ENCODE data around the gene CNTN2. TPM values are rescaled to one million over a fixed set of nuclear protein-coding genes. Genes with fewer than 3 reads are reported as not detected.

CNTN2 gene
- total and polyA plus RNA-seq, 4 donors = 0.16 to 1.3 TPM; not detected in 2

DNA sequence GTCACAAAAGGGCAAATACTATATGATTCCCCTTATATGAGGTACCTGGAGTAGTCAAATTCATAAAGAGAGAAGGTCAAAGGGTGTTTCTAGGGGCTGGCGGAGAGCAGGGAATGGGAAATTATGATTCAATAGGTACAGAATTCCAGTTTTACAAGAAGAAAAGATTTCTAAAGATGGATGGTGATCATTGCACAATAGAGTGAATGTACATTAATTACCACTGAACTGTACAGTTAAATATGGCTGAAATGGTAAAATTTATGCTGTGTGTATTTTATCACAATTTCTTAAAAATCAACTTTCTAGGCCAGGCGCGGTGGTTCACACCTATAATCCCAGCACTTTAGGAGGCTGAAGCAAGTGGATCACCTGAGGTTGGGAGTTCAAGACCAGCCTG is 59.4 kb downstream of the CNTN2 start:
- DNase-seq (no peak), ATAC-seq (ENCODE audit: low FRiP score) (no peak)
- no peaks in the 10 kb centered on the region for H3K9me3 ChIP-seq (ENCODE audit: control insufficient read depth, low read length)
- H3K4me1 ChIP-seq (ENCODE audit: control insufficient read depth in 1 of 2, insufficient read depth in 2 of 2, low read length in 2 of 2) = no peaks in the 10 kb centered on the region
- intact Hi-C loops (cut with DNase I) = no loop called here
- no peak overlapping the region for H3K4me3 ChIP-seq (ENCODE audit: low read length in 2 of 2)
- H3K36me3 ChIP-seq (ENCODE audit: control insufficient read depth in 1 of 2, insufficient read depth in 2 of 2, low read length in 1 of 2) = peaks cover 5 to 12% of the 10 kb centered on the region in 2 donors
- H3K27me3 ChIP-seq (ENCODE audit: control insufficient read depth in 1 of 2, insufficient read depth in 2 of 2, low read length in 1 of 2) = no peaks in the 10 kb centered on the region
- no peak overlapping the region for H3K27ac ChIP-seq (ENCODE audit: low read depth in 1 of 2, low read length in 2 of 2)
- 97 to 99% methylated on average over 3 of the region's 3 CpGs for WGBS, 2 donors

DNA sequence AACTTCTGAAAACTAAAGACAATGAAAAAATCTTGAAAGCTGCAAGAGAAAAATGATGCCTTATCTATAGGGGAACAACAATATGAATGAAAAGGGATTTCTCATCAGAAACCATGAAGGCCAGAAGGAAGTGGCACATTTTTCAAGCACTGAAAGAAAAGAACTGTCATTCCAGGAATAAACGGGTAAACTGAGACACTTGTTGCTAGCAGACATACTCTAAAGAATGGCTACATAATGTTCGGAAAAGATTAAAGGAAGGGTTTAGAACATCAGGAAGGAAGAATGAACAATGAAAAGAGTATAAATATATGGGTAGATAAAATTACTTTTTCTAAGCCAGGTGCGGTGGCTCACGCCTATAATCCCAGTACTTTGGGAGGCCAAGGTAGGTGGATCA is 64.3 kb downstream of the CNTN2 start:
- Histone ChIP-seq H3K9me3 (ENCODE audit: control insufficient read depth, low read length) (no peaks in the 10 kb centered on the region), H3K27ac (ENCODE audit: low read depth in 1 of 2, low read length in 2 of 2) (no peak overlapping the region), H3K4me3 (ENCODE audit: low read length in 2 of 2) (no peak overlapping the region), H3K4me1 (ENCODE audit: control insufficient read depth in 1 of 2, insufficient read depth in 2 of 2, low read length in 2 of 2) (no peaks in the 10 kb centered on the region), H3K27me3 (ENCODE audit: control insufficient read depth in 1 of 2, insufficient read depth in 2 of 2, low read length in 1 of 2) (no peaks in the 10 kb centered on the region), H3K36me3 (ENCODE audit: control insufficient read depth in 1 of 2, insufficient read depth in 2 of 2, low read length in 1 of 2) (peaks cover 0 to 8% of the 10 kb centered on the region in 2 donors)
- ATAC-seq (ENCODE audit: low FRiP score) (no peak), DNase-seq (no peak)
- WGBS, 2 donors = 91 to 93% methylated on average over 4 of the region's 4 CpGs
- intact Hi-C loops (cut with DNase I) = no loop called here

DNA sequence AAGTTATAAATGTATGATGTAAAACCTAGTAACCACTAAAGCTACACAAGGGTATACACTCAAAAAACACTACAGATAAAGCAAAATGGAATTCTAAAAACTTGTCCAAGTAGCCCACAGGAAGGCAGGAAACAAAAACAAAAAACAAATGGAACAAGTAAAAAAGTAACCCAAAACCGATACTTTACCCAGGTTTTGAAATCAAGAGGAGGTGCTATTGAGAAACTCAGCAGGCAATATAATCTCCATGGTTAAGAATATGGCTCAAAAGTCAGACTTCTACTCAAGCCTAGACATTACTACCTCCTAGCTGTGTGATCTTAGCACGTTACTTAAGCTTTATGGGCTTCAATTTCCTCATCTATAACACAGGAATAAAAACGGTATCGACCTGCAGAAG is 65.5 kb downstream of the CNTN2 start:
- Histone ChIP-seq H3K4me1 (ENCODE audit: control insufficient read depth in 1 of 2, insufficient read depth in 2 of 2, low read length in 2 of 2) (no peaks in the 10 kb centered on the region), H3K27ac (ENCODE audit: low read depth in 1 of 2, low read length in 2 of 2) (no peak overlapping the region), H3K9me3 (ENCODE audit: control insufficient read depth, low read length) (no peaks in the 10 kb centered on the region), H3K4me3 (ENCODE audit: low read length in 2 of 2) (no peak overlapping the region), H3K36me3 (ENCODE audit: control insufficient read depth in 1 of 2, insufficient read depth in 2 of 2, low read length in 1 of 2) (peaks cover 0 to 10% of the 10 kb centered on the region in 2 donors), H3K27me3 (ENCODE audit: control insufficient read depth in 1 of 2, insufficient read depth in 2 of 2, low read length in 1 of 2) (no peaks in the 10 kb centered on the region)
- ATAC-seq (ENCODE audit: low FRiP score) (no peak), DNase-seq (no peak)
- WGBS, 2 donors = 81 to 85% methylated on average over 4 of the region's 4 CpGs
- intact Hi-C loops (cut with DNase I) = no loop called here

DNA sequence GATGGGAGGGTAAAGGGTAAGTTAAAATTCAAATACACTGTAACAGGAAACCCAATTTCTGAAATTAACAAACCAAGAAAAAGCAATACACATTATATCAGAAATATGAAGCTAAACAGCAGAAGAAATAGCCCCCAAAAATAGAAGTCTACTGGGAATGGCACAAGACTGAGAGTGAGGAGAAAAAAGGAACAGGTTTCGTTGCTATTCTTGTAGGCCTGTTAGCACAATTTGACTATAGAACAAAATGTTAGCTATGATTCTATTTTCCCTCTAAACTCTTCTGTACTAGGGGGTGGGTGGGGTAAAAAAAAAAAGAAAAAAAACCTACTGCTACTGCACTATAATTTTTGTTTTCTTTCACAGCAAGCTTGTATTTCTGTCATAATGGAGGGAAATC is 66.3 kb downstream of the CNTN2 start:
- Histone ChIP-seq H3K27ac (ENCODE audit: low read depth in 1 of 2, low read length in 2 of 2) (no peak overlapping the region), H3K36me3 (ENCODE audit: control insufficient read depth in 1 of 2, insufficient read depth in 2 of 2, low read length in 1 of 2) (peaks cover 0 to 7% of the 10 kb centered on the region in 2 donors), H3K4me1 (ENCODE audit: control insufficient read depth in 1 of 2, insufficient read depth in 2 of 2, low read length in 2 of 2) (no peaks in the 10 kb centered on the region), H3K4me3 (ENCODE audit: low read length in 2 of 2) (no peak overlapping the region), H3K27me3 (ENCODE audit: control insufficient read depth in 1 of 2, insufficient read depth in 2 of 2, low read length in 1 of 2) (no peaks in the 10 kb centered on the region), H3K9me3 (ENCODE audit: control insufficient read depth, low read length) (no peaks in the 10 kb centered on the region)
- DNase-seq (no peak), ATAC-seq (ENCODE audit: low FRiP score) (no peak)
- intact Hi-C loops (cut with DNase I) = no loop called here
- WGBS, 2 donors = 74 to 77% methylated on average over 1 of the region's 1 CpG

DNA sequence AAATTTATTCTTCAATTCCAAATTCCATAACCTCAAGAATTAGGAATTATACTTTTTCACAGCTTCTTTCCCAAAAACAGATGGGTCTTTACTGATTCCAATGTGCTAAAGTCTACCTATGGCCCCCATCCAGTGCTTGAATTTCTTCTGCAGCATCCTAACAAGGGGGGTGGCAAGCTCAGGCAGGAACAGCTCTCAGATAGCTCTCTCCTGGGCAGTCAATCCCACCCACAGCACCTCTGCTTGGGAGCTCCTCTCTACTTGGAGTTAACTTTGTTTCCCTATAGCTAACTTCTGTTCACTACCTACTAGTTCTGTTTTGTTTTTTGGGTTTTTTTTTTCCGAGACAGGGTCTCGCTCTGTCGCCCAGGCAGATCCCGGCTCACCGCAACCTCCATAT is 66.7 kb downstream of the CNTN2 start:
- ATAC-seq (ENCODE audit: low FRiP score) = no peak
- 90 to 96% methylated on average over 5 of the region's 5 CpGs for WGBS, 2 donors
- no peak for DNase-seq
- H3K4me3 ChIP-seq (ENCODE audit: low read length in 2 of 2) = no peak overlapping the region
- no peaks in the 10 kb centered on the region for H3K27me3 ChIP-seq (ENCODE audit: control insufficient read depth in 1 of 2, insufficient read depth in 2 of 2, low read length in 1 of 2)
- intact Hi-C loops (cut with DNase I) = no loop called here
- no peaks in the 10 kb centered on the region for H3K9me3 ChIP-seq (ENCODE audit: control insufficient read depth, low read length)
- no peaks in the 10 kb centered on the region for H3K4me1 ChIP-seq (ENCODE audit: control insufficient read depth in 1 of 2, insufficient read depth in 2 of 2, low read length in 2 of 2)
- H3K27ac ChIP-seq (ENCODE audit: low read depth in 1 of 2, low read length in 2 of 2) = no peak overlapping the region
- H3K36me3 ChIP-seq (ENCODE audit: control insufficient read depth in 1 of 2, insufficient read depth in 2 of 2, low read length in 1 of 2) = peaks cover 0 to 7% of the 10 kb centered on the region in 2 donors

DNA sequence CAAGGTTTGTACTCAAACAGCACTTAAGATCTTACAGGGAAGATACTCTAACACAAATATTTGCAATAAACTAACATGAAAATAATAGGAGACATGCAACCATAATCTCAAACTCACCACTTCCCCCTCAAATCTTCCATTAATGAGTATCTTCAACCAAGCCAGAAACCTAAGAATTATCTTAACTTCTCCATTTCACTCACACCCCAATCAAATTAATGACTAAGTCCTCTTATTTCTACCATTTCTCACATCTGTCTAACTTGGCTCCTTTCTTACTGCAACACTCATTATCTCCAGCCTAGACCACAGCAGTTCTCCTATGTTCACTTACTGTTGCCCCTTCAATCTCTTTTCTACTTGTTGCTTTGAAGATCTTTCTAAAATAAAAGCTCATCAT is 68.3 kb downstream of the CNTN2 start:
- H3K4me3 ChIP-seq (ENCODE audit: low read length in 2 of 2) = no peak overlapping the region
- no peaks in the 10 kb centered on the region for H3K9me3 ChIP-seq (ENCODE audit: control insufficient read depth, low read length)
- DNase-seq (no peak), ATAC-seq (ENCODE audit: low FRiP score) (no peak)
- peaks cover 0 to 3% of the 10 kb centered on the region in 2 donors for H3K36me3 ChIP-seq (ENCODE audit: control insufficient read depth in 1 of 2, insufficient read depth in 2 of 2, low read length in 1 of 2)
- H3K4me1 ChIP-seq (ENCODE audit: control insufficient read depth in 1 of 2, insufficient read depth in 2 of 2, low read length in 2 of 2) = no peaks in the 10 kb centered on the region
- H3K27me3 ChIP-seq (ENCODE audit: control insufficient read depth in 1 of 2, insufficient read depth in 2 of 2, low read length in 1 of 2) = no peaks in the 10 kb centered on the region
- H3K27ac ChIP-seq (ENCODE audit: low read depth in 1 of 2, low read length in 2 of 2) = no peak overlapping the region
- intact Hi-C loops (cut with DNase I) = no loop called here

DNA sequence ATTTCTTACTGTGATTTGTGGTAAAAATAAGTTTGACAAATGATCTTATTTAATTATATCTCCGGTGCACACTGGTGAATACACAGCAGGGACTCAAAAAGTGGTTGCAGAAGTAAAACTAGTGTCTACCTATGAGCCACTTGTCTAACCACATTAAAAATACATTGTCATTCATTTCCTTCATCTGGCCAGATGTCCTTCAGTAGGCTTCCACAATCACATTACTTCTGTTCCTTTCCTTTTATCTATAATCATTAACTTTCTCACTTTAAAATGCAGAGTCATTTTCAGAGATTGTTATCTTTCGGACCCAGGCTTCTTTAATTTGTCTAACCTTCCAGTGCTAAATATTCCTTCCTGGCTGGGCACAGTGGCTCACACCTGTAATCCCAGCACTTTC is 75.7 kb downstream of the CNTN2 start:
- Histone ChIP-seq H3K9me3 (ENCODE audit: control insufficient read depth, low read length) (no peaks in the 10 kb centered on the region), H3K4me1 (ENCODE audit: control insufficient read depth in 1 of 2, insufficient read depth in 2 of 2, low read length in 2 of 2) (peaks cover 0 to 3% of the 10 kb centered on the region in 2 donors), H3K27ac (ENCODE audit: low read depth in 1 of 2, low read length in 2 of 2) (no peak overlapping the region), H3K27me3 (ENCODE audit: control insufficient read depth in 1 of 2, insufficient read depth in 2 of 2, low read length in 1 of 2) (no peaks in the 10 kb centered on the region), H3K4me3 (ENCODE audit: low read length in 2 of 2) (no peak overlapping the region), H3K36me3 (ENCODE audit: control insufficient read depth in 1 of 2, insufficient read depth in 2 of 2, low read length in 1 of 2) (no peaks in the 10 kb centered on the region)
- intact Hi-C loops (cut with DNase I) = no loop called here
- DNase-seq (no peak), ATAC-seq (ENCODE audit: low FRiP score) (no peak)
- WGBS, 2 donors = 87 to 89% methylated on average over 2 of the region's 2 CpGs

DNA sequence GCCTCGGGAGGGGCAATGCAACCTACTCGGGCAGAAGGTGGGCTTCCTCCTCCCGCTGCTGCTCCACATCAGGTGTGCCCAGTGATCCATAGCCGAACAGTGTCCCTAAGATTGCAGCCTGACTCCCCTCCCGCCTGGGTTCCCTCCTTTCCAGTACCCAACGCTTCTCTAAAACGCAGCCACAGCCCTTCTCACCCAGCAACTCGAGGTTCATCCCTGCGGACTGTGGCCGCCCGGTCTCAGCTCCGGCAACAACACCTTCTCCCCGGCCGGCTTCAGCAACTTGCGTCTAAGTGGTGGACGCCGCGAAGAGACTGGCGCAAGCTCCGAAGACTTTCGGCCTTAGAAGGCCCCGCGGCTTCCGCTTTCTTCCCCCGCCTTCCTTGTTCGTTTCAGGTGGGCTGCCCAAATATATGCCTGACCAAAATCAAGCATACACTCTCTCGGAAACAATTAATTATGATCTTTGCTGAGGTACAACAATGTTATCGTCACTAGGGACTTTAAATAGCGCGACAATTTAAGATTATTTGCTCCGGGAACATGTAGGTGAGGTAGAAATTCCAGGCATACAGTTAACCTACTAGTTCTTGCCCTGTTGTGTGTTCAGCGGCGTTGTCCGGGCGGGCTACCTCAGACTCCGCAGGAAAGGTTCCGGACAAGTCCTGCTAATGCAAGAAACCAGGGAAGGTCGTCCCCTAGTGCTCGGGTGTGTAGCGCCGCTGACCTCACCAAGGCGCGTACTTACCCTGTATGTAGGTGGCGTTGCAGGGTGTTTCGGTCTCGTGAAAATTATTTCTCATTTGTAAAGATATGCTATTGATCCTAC is 78.9 kb downstream of the CNTN2 start, which contains the start of gene RBBP5:
TSS of gene RBBP5 (minus strand) at position 319 of the 829 bp plus-strand sequence. CDS start at position 214, 105 bp downstream.
- Histone ChIP-seq H3K27ac (ENCODE audit: low read depth in 1 of 2, low read length in 2 of 2) (peak within 1 kb of the TSS; percentile 27 to 29), H3K27me3 (ENCODE audit: control insufficient read depth in 1 of 2, insufficient read depth in 2 of 2, low read length in 1 of 2) (no peaks in the 10 kb centered on the region), H3K4me3 (ENCODE audit: low read length in 2 of 2) (peak within 1 kb of the TSS; percentile 80 to 85), H3K36me3 (ENCODE audit: control insufficient read depth in 1 of 2, insufficient read depth in 2 of 2, low read length in 1 of 2) (no peaks in the 10 kb centered on the region), H3K9me3 (ENCODE audit: control insufficient read depth, low read length) (no peaks in the 10 kb centered on the region), H3K4me1 (ENCODE audit: control insufficient read depth in 1 of 2, insufficient read depth in 2 of 2, low read length in 2 of 2) (peaks cover 0 to 3% of the 10 kb centered on the region in 2 donors)
- ATAC-seq (ENCODE audit: low FRiP score) (peak; percentile 99), DNase-seq (peak; percentile 96 to 97)
- intact Hi-C loops (cut with DNase I) = loop anchor here in 1 of 2 donors (5.0 kb wide), 2 partner anchors 135 to 510 kb away; partner anchors contain the start of gene ELK4
- WGBS, 2 donors = 0% methylated on average over 46 of the region's 46 CpGs

DNA sequence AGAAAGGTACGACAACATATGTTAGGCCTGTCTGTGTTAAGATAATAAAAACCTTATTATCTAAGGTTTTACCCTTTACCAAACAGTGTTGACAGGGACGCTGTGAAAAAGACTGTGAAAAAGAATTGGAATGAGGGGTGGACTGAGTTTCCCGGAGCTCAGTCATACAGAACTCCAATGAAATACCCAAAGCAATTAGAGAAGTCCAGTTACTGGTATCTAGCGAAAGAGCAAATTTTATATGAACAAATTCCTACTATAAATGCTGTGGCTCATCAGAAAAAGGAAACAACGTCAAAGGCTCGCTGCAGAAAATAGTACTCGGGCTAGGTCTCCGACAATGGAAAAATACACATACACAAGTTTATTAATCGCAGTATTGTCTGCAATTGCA is 79.5 kb downstream of the CNTN2 start:
- ATAC-seq (ENCODE audit: low FRiP score) = no peak
- intact Hi-C loops (cut with DNase I) = loop anchor here in 1 of 2 donors (5.0 kb wide), 2 partner anchors 135 to 510 kb away; partner anchors contain the start of gene ELK4
- 27 to 28% methylated on average over 9 of the region's 9 CpGs for WGBS, 2 donors
- H3K4me3 ChIP-seq (ENCODE audit: low read length in 2 of 2) = peak overlapping the region; percentile 23 to 53
- peak overlapping the region in 1 of 2 donors; percentile 27 for H3K27ac ChIP-seq (ENCODE audit: low read depth in 1 of 2, low read length in 2 of 2)
- H3K9me3 ChIP-seq (ENCODE audit: control insufficient read depth, low read length) = no peaks in the 10 kb centered on the region
- no peak for DNase-seq
- H3K4me1 ChIP-seq (ENCODE audit: control insufficient read depth in 1 of 2, insufficient read depth in 2 of 2, low read length in 2 of 2) = peaks cover 0 to 3% of the 10 kb centered on the region in 2 donors
- H3K36me3 ChIP-seq (ENCODE audit: control insufficient read depth in 1 of 2, insufficient read depth in 2 of 2, low read length in 1 of 2) = no peaks in the 10 kb centered on the region
- H3K27me3 ChIP-seq (ENCODE audit: control insufficient read depth in 1 of 2, insufficient read depth in 2 of 2, low read length in 1 of 2) = no peaks in the 10 kb centered on the region
